GM12892 (cell line): ENCODE results near the gene AP4E1.

Experiments
- POLR2A ChIP-seq: IDR thresholded peaks from 2 replicates; pipeline ENCODE4 v1.6.1; 2011; ENCODE audit warnings: low read depth, low read length, control low read depth
- POLR2AphosphoS5 ChIP-seq: IDR thresholded peaks from 2 replicates; pipeline ENCODE4 v1.6.1; 2011; ENCODE audit warnings: low read depth, low read length, control low read depth
- TAF1 ChIP-seq: IDR thresholded peaks from 2 replicates; pipeline ENCODE4 v1.6.1; 2011; ENCODE audit warnings: low read depth, mild to moderate bottlenecking, control low read depth, low read length, borderline replicate concordance

GRCh38 chr15:50978580-50978979 is 70.1 kb downstream of the AP4E1 start:
- TF ChIP-seq POLR2A (no peak), TAF1 (no peak), POLR2AphosphoS5 (no peak)
